Kidney glomerular epithelial cell (primary cell): ENCODE measurements around the gene M6PR.
"Not testable (repeated sequence)": the region's sequence is repeated elsewhere in the genome, so short reads cannot be mapped to it uniquely, and the experiment has no call there.

Experiments used
- DNase-seq: peaks from one replicate; lab custom pipeline; 2025; lab: John Stamatoyannopoulos, UW

Gene M6PR

DNA sequence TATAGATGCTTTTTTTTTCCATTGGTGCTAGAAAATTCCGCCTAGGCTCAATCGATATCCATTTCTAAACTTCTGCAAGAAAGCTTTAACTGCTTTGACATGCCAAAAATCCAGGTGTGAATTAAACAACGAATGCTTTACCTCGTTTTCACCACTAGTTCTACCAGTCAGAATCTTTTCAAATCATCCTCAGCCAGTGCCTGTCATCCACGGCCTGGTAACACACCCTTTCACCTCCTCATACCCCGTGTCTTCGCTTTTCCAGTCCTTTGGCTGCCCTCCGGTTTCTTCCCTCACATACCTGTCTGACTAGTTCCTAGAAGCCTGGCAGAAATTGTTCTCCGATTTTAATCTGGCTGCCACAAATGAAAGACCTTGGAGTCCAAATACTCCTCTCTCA, 36.5 kb downstream of the M6PR start:
- DNase-seq: no peak

GRCh38 chr12:8911606-8912268, 37.7 kb downstream of the M6PR start:
- no peak for DNase-seq

GRCh38 chr12:8909752-8910151, 39.7 kb downstream of the M6PR start:
- DNase-seq: no peak

GRCh38 chr12:8907513-8907912, 41.9 kb downstream of the M6PR start:
- no peak for DNase-seq

DNA sequence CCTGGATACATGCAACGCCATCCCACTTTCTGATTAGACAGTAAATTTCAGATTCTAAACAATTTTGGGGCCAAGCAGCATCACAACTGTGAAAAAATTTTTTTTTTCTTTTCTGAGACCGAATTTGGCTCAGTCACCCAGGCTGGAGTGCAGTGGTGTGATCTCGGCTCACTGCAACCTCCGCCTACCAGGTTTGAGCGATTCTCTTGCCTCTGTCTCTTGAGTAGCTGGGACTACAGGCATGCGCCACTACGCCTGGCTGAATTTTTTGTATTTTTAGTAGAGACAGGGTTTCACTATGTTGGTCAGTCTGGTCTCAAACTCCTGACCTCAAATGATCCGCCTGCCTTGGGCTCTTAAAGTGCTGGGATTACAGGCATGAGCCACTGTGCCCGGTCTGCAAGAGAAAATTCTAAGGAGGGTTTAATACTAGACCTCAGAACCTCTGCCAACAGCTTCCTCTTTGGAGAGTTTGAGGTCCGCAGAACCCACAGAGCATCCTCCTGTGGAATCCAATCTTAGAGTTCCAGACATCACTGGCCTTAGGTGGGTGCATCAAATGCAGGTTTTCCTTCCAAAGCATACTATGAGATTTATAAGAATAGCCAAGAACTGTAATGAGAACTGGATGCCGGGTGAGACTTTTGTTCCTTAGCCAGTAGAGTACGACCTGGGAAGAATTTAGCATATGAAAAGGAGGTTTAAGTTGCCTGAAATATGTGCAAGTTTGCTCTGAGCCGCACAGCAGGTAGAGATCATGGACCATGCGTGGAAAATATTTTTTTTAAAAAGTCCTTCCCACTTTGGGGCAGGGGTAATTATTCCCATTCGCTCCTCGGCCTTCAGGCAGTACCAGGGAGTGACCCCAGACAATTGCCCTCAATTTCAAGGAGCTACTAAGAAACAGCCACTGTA, 42.9 kb downstream of the M6PR start:
- no peak for DNase-seq

DNA sequence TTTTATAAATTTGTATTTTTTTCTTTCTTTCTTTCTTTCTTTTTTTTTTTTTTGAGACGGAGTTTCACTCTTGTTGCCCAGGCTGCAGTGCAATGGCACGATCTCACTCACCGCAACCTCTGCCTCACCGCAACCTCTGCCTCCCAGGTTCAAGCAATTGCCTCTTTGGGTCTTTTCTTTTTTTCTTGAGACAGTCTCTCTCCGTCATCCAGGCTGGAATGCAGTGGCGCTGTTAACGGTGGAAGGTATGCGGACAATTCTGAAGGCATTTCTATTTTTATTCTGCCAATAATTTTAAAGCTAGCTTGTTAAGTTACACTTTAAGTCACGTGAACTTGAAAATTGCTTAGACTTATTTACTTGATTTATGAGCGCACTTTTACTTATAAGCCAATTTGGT, 43.9 kb downstream of the M6PR start:
- no peak for DNase-seq

DNA sequence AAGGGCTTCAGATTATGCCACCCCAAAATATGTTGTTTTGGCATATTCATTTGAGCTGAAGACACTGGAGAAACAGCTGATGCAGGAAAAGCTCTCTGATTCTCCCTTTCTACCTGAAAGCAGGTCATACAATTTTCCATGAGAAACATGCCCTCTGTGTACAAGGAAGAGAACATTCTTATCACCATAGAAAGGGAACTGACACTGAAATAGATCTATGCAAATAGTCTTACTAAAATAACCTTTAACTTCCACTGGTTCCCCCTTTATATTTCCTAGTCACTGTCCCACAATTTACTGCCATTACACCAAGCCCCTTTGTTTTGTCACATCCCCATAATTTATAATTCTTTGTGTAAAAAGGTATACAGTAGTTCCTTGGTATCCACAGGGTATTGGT, 44.8 kb downstream of the M6PR start:
- no peak for DNase-seq

- DNase-seq: no peak
These were observed 45.8 kb downstream of the M6PR start for GRCh38 chr12:8903646-8904045.

DNA sequence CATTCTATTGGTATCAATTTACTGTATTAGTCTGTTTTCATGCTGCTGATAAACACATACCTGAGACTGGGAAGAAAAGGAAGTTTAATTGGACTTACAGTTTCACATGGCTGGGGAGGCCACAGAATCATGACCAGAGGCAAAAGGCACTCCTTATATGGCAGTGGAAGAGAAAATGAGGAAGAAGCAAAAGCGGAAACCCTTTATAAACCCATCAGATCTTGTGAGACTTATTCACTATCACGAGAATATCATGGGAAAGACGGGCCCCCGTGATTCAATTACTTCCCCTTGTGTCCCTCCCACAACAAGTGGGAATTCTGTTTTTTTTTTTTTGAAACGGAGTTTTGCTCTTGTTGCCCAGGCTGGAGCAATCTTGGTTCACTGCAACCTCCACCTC, 46.7 kb downstream of the M6PR start:
- DNase-seq: not testable (repeated sequence)

DNA sequence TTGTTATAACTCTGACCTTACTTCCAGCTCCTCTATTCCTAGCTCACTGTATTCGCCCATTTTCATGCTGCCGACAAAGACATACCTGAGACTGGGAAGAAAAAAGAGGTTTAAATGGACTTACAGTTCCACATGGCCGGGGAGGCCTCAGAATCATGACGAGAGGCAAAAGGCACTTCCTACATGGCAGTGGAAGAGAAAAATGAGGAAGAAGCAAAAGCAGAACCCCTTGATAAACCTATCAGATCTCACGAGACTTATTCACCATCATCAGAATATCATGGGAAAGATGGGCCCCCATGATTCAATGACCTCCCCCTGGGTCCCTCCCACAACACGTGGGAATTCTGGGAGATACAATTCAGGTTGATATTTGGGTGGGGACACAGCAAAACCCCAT, 49.6 kb downstream of the M6PR start:
- DNase-seq: no peak

- no peak for DNase-seq
These were observed 52.4 kb downstream of the M6PR start for GRCh38 chr12:8897081-8897480.

GRCh38 chr12:8894986-8895385, 54.5 kb downstream of the M6PR start:
- DNase-seq: no peak

DNA sequence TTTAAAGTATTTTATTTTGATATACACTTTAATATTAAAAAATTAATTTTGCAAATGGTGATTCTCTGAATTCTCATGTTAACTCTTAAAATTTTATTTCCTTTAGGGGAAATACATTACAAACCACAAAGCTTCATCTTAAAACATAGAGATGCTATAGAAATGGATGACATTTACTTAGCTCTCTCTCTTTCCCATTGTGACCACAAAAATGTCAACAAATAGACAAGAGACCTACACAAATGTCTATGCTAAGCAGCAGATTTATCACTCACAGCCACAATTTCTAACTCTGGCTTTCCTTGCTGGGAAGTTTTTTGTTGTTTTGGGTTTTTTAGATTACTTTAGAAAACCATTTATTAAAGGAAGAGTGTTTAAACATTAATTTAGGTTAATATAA, 55.1 kb downstream of the M6PR start:
- DNase-seq: no peak

- DNase-seq: no peak
These were observed 57.5 kb downstream of the M6PR start for GRCh38 chr12:8891976-8892375.
